ENCODE results near the gene SYTL4.

DNA sequence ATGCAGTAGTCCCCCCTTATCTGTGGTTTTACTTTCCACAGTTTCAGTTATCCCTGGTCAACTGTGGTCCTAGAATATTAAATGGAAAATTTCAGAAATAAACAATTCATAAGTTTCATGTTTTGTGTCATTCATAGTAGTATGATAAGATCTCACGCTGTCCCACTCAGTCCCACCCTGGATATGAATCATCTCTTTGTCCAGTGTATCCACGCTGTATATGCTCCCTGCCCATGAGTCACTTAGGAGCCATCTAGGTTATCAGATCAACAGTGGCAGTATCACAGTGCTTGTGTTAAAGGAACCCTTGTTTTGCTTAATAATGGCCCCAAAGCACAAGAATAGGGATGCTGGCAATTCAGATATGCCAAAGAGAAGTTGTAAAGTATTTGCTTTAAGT lies 16.2 kb upstream of the SYTL4 start:
- TF ChIP-seq, protein P1, sequence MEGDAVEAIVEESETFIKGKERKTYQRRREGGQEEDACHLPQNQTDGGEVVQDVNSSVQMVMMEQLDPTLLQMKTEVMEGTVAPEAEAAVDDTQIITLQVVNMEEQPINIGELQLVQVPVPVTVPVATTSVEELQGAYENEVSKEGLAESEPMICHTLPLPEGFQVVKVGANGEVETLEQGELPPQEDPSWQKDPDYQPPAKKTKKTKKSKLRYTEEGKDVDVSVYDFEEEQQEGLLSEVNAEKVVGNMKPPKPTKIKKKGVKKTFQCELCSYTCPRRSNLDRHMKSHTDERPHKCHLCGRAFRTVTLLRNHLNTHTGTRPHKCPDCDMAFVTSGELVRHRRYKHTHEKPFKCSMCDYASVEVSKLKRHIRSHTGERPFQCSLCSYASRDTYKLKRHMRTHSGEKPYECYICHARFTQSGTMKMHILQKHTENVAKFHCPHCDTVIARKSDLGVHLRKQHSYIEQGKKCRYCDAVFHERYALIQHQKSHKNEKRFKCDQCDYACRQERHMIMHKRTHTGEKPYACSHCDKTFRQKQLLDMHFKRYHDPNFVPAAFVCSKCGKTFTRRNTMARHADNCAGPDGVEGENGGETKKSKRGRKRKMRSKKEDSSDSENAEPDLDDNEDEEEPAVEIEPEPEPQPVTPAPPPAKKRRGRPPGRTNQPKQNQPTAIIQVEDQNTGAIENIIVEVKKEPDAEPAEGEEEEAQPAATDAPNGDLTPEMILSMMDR (IDR thresholded peaks at IDR 0.05) = no peak
- no peak for TF ChIP-seq POLR2A (IDR thresholded peaks at IDR 0.05)
